Activated CD4-positive, alpha-beta T cell treated with anti-CD3 and anti-CD28 coated beads for 36 hours (primary cell): ENCODE measurements around the gene ROR1. TPM values are rescaled to one million over a fixed set of nuclear protein-coding genes. Genes with fewer than 3 reads are reported as not detected.

Experiments
- ATAC-seq: fragments of 200-7000 bp; cut with Tn5 transposase; one replicate; pipeline ENCODE4 v1.10.0; 2021; ENCODE audit warnings: mild to moderate bottlenecking, moderate library complexity
- CTCF ChIA-PET: fragments of 350-600 bp; sonication (Branson Sonifier 250); formaldehyde crosslinking; loops from one replicate; lab custom pipeline; 2021; ENCODE audit warnings: antibody characterized with exemption; lab: Charles Lee
- POLR2A ChIA-PET: fragments of 350-600 bp; sonication (Branson Sonifier 250); formaldehyde crosslinking; loops from one replicate; lab custom pipeline; 2021; ENCODE audit warnings: antibody characterized with exemption, inconsistent platforms; lab: Charles Lee
- DNase-seq: peaks from one replicate; pipeline ENCODE4 v3.0.0-alpha.2; 2020
- H3K27ac Mint-ChIP-seq: one replicate; pipeline ENCODE4 v1.8.0; 2021; ENCODE audit warnings: mixed read lengths
- H3K27me3 Mint-ChIP-seq: one replicate; pipeline ENCODE4 v1.8.0; 2021; ENCODE audit warnings: mixed read lengths
- H3K36me3 Mint-ChIP-seq: one replicate; pipeline ENCODE4 v1.8.0; 2021; ENCODE audit warnings: low read depth, mixed read lengths
- H3K4me1 Mint-ChIP-seq: one replicate; pipeline ENCODE4 v1.8.0; 2021; ENCODE audit warnings: mixed read lengths
- H3K4me3 Mint-ChIP-seq: one replicate; pipeline ENCODE4 v1.8.0; 2021; ENCODE audit warnings: mild to moderate bottlenecking, moderate library complexity, mixed read lengths
- H3K9me3 Mint-ChIP-seq: one replicate; pipeline ENCODE4 v1.8.0; 2021; ENCODE audit warnings: low read depth, mixed read lengths
- intact Hi-C, 2 experiments: fragments of 100-400 bp; cut with DNase I in 1 of 2; cut with micrococcal nuclease in 1 of 2; formaldehyde crosslinking; loops; one replicate each; pipeline versions ENCODE4 v1.14.2 to v1.15.1; 2022 to 2024; cut with DNase I, micrococcal nuclease
- total RNA-seq, 2 experiments: library from RNA; stranded (reverse); gene quantifications; one replicate each; pipeline ENCODE4 v1.2.3, GENCODE V29; 2021

ROR1 gene
- total RNA-seq, 2 experiments from 2014 or later = 0.21 TPM; not detected in 1

GRCh38 chr1:63759778-63760177 is 14.0 kb upstream of the ROR1 start:
- CTCF ChIA-PET = interaction anchor here (0.5 to 0.9 kb wide), 2 partner anchors 377 to 485 kb away, joined by 3 read pairs; no protein-coding TSS in a partner anchor
- peaks cover 2% of the 10 kb centered on the region for H3K27me3 Mint-ChIP-seq
- DNase-seq (no peak), ATAC-seq (no peak)
- intact Hi-C loops = no loop called here
- no peak overlapping the region for H3K4me3 Mint-ChIP-seq
- no peaks in the 10 kb centered on the region for H3K4me1 Mint-ChIP-seq
- no peaks in the 10 kb centered on the region for H3K36me3 Mint-ChIP-seq
- H3K9me3 Mint-ChIP-seq = no peaks in the 10 kb centered on the region
- POLR2A ChIA-PET = no interaction called here
- H3K27ac Mint-ChIP-seq = no peak overlapping the region

- DNase-seq (no peak), ATAC-seq (no peak)
- Mint-ChIP-seq H3K9me3 (no peaks in the 10 kb centered on the region), H3K27me3 (peaks cover 31% of the 10 kb centered on the region), H3K36me3 (no peaks in the 10 kb centered on the region), H3K27ac (no peak overlapping the region), H3K4me3 (no peak overlapping the region), H3K4me1 (peaks cover 12% of the 10 kb centered on the region)
- intact Hi-C loops = loop anchor here (5.0 to 10.0 kb wide), 4 partner anchors 153 to 477 kb away; no protein-coding TSS in a partner anchor
- POLR2A ChIA-PET = no interaction called here
- CTCF ChIA-PET = no interaction called here
Measured at GRCh38 chr1:63770381-63770780, 3.4 kb upstream of the ROR1 start.

- Mint-ChIP-seq H3K36me3 (no peaks in the 10 kb centered on the region), H3K27ac (no peak overlapping the region), H3K9me3 (no peaks in the 10 kb centered on the region), H3K4me3 (no peak overlapping the region), H3K4me1 (peaks cover 13% of the 10 kb centered on the region), H3K27me3 (peaks cover 48% of the 10 kb centered on the region)
- ATAC-seq (no peak), DNase-seq (no peak)
- ChIA-PET CTCF (interaction anchor here (0.8 to 1.3 kb wide), 3 partner anchors 9 to 498 kb away, joined by 3 to 4 read pairs (median 3); no protein-coding TSS in a partner anchor), POLR2A (no interaction called here)
- intact Hi-C loops = loop anchor here (5.0 to 10.0 kb wide), 4 partner anchors 155 to 475 kb away; no protein-coding TSS in a partner anchor
Measured at GRCh38 chr1:63772201-63772600, 1.6 kb upstream of the ROR1 start.

- POLR2A ChIA-PET = no interaction called here
- peaks cover 48% of the 10 kb centered on the region for H3K27me3 Mint-ChIP-seq
Measured at GRCh38 chr1:63772876-63773275, 941 bp upstream of the ROR1 start.

GRCh38 chr1:63773496-63773814 is 362 bp upstream of the ROR1 start:
- Mint-ChIP-seq H3K4me3 (peak overlapping the region; percentile 66), H3K4me1 (peaks cover 13% of the 10 kb centered on the region), H3K27me3 (peaks cover 50% of the 10 kb centered on the region), H3K27ac (no peak overlapping the region), H3K9me3 (no peaks in the 10 kb centered on the region), H3K36me3 (no peaks in the 10 kb centered on the region)
- peak; percentile 37 for ATAC-seq
- POLR2A ChIA-PET = no interaction called here
- CTCF ChIA-PET = interaction anchor here (0.9 to 1.1 kb wide), 3 partner anchors 12 to 25 kb away, joined by 3 read pairs; no protein-coding TSS in a partner anchor
- intact Hi-C loops = loop anchor here (5.0 to 10.0 kb wide), 4 partner anchors 156 to 474 kb away; no protein-coding TSS in a partner anchor
- DNase-seq = no peak

More at GRCh38 chr1:63772876-63773275, 941 bp upstream of the ROR1 start:
- intact Hi-C loops = loop anchor here (5.0 to 10.0 kb wide), 4 partner anchors 156 to 474 kb away; no protein-coding TSS in a partner anchor
- H3K27ac Mint-ChIP-seq = no peak overlapping the region
- CTCF ChIA-PET = interaction anchor here (0.9 to 1.3 kb wide), 5 partner anchors 13 to 497 kb away, joined by 3 read pairs; no protein-coding TSS in a partner anchor
- H3K4me3 Mint-ChIP-seq = peak overlapping the region; percentile 66
- peaks cover 13% of the 10 kb centered on the region for H3K4me1 Mint-ChIP-seq
- ATAC-seq = no peak
- no peaks in the 10 kb centered on the region for H3K9me3 Mint-ChIP-seq
- DNase-seq = no peak
- no peaks in the 10 kb centered on the region for H3K36me3 Mint-ChIP-seq

- ChIA-PET CTCF (no interaction called here), POLR2A (no interaction called here)
- Mint-ChIP-seq H3K9me3 (no peaks in the 10 kb centered on the region), H3K27me3 (peaks cover 53% of the 10 kb centered on the region), H3K36me3 (no peaks in the 10 kb centered on the region), H3K4me1 (peaks cover 13% of the 10 kb centered on the region), H3K4me3 (peak overlapping the region; percentile 51), H3K27ac (no peak overlapping the region)
- DNase-seq (peak; percentile 47), ATAC-seq (no peak)
- intact Hi-C loops = loop anchor here (2.0 to 10.0 kb wide), 5 partner anchors 158 to 472 kb away; no protein-coding TSS in a partner anchor
Measured at GRCh38 chr1:63774617-63775417, 1.0 kb downstream of the ROR1 start.

- ChIA-PET POLR2A (no interaction called here), CTCF (no interaction called here)
- Mint-ChIP-seq H3K9me3 (no peaks in the 10 kb centered on the region), H3K27me3 (peaks cover 57% of the 10 kb centered on the region), H3K4me3 (no peak overlapping the region), H3K36me3 (no peaks in the 10 kb centered on the region), H3K4me1 (peaks cover 13% of the 10 kb centered on the region), H3K27ac (no peak overlapping the region)
- ATAC-seq = no peak
- intact Hi-C loops = loop anchor here (2.0 to 10.0 kb wide), 2 partner anchors 361 to 469 kb away; no protein-coding TSS in a partner anchor
- no peak for DNase-seq
Measured at GRCh38 chr1:63775418-63776127, 1.8 kb downstream of the ROR1 start.

GRCh38 chr1:63777286-63777685 is 3.5 kb downstream of the ROR1 start:
- intact Hi-C loops = loop anchor here in 1 of 2 experiments (10.0 kb wide), 1 partner anchor 468 kb away; no protein-coding TSS in a partner anchor
- no peaks in the 10 kb centered on the region for H3K36me3 Mint-ChIP-seq
- H3K4me3 Mint-ChIP-seq = no peak overlapping the region
- H3K27me3 Mint-ChIP-seq = peaks cover 47% of the 10 kb centered on the region
- ATAC-seq (no peak), DNase-seq (no peak)
- H3K9me3 Mint-ChIP-seq = no peaks in the 10 kb centered on the region
- peaks cover 13% of the 10 kb centered on the region for H3K4me1 Mint-ChIP-seq
- H3K27ac Mint-ChIP-seq = no peak overlapping the region
- POLR2A ChIA-PET = no interaction called here
- CTCF ChIA-PET = interaction anchor here (0.5 to 0.9 kb wide), 2 partner anchors 85 to 466 kb away, joined by 3 read pairs; no protein-coding TSS in a partner anchor

GRCh38 chr1:63777965-63778880 is 4.4 kb downstream of the ROR1 start:
- intact Hi-C loops = loop anchor here in 1 of 2 experiments (10.0 kb wide), 1 partner anchor 467 kb away; no protein-coding TSS in a partner anchor
- Mint-ChIP-seq H3K4me3 (no peak overlapping the region), H3K36me3 (no peaks in the 10 kb centered on the region), H3K27ac (no peak overlapping the region), H3K27me3 (peaks cover 38% of the 10 kb centered on the region), H3K4me1 (peaks cover 10% of the 10 kb centered on the region), H3K9me3 (no peaks in the 10 kb centered on the region)
- ChIA-PET POLR2A (no interaction called here), CTCF (interaction anchor here (0.5 to 1.3 kb wide), 4 partner anchors 48 to 822 kb away, joined by 3 to 5 read pairs (median 4); no protein-coding TSS in a partner anchor)
- ATAC-seq (no peak), DNase-seq (no peak)

GRCh38 chr1:63779338-63780211 is 5.8 kb downstream of the ROR1 start:
- peaks cover 6% of the 10 kb centered on the region for H3K4me1 Mint-ChIP-seq
- ChIA-PET POLR2A (no interaction called here), CTCF (interaction anchor here (0.7 to 1.3 kb wide), 5 partner anchors 14 to 1310 kb away, joined by 3 to 5 read pairs (median 3); no protein-coding TSS in a partner anchor)
- no peak for ATAC-seq
- intact Hi-C loops = loop anchor here in 1 of 2 experiments (10.0 kb wide), 1 partner anchor 465 kb away; no protein-coding TSS in a partner anchor
- DNase-seq = no peak
- H3K36me3 Mint-ChIP-seq = no peaks in the 10 kb centered on the region
- H3K27ac Mint-ChIP-seq = no peak overlapping the region
- no peak overlapping the region for H3K4me3 Mint-ChIP-seq
- peaks cover 32% of the 10 kb centered on the region for H3K27me3 Mint-ChIP-seq
- H3K9me3 Mint-ChIP-seq = no peaks in the 10 kb centered on the region
